HG03108 (cell line): Measurements from ENCODE around the gene MAP7.
"Not testable (repeated sequence)": the region's sequence is repeated elsewhere in the genome, so short reads cannot be mapped to it uniquely, and the experiment has no call there.

Experiments
- ATAC-seq: cut with Tn5 transposase; IDR thresholded peaks from one replicate; pipeline ENCODE4 v1.9.1; 2021; ENCODE audit warnings: moderate library complexity; ENCODE audit not compliant: unreplicated experiment

Gene MAP7

DNA sequence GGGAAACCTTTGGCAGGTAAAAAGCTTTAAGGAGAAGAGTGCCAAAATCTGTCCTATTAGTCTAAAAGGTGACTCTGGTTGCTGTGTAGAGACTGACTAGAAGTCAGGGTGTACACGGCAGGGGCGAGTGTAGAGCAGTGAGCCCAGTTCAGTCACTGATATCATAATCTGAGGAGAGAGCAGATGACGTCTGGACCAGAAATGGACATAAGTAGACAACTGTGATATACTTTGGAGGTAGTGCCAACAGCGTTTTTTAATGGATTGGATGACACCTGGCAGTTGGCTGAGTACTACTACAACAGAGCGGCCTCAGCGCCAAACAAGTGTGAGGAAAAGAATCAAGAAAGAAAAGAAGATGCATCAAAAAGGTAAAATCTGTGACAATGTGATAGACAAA, 76.0 kb downstream of the MAP7 start:
- no peak for ATAC-seq

DNA sequence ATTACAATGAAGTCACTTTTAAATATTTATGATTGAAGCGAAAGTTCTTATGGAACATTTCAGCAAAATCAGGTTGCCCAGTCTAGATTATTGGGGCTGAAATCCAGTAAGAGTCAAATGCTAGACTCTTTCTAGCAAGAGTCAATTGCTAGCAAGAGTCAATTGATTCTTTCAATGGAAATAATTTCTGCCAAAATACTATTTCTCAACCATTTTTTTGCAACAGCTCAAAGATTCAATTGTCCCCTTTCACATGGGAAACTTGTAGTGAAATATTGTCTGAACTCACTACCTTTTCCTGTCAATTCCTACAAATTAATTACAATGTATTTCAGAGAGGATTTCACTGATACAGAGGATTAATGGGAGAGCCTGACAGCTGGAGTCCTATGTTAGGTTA, 78.3 kb downstream of the MAP7 start:
- ATAC-seq: no peak

DNA sequence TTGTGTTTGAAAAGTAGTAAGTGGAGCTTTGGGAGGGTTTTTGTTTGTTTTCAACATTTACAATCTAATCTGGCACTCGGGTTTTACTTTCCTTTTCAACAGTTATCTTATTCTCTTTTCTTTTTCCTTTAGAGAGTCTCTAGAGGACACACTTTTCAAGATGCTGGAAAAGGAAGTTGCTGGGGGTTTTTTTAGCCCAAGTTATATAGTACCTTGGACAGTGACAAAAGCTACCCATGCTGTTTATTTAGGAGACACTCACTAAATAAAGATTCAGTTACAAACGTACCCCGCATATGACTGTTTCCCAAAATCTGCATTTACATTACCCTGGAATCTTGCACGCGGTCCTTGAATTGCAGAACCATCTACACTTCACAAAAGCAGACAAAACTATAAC, 78.8 kb downstream of the MAP7 start:
- ATAC-seq: no peak

DNA sequence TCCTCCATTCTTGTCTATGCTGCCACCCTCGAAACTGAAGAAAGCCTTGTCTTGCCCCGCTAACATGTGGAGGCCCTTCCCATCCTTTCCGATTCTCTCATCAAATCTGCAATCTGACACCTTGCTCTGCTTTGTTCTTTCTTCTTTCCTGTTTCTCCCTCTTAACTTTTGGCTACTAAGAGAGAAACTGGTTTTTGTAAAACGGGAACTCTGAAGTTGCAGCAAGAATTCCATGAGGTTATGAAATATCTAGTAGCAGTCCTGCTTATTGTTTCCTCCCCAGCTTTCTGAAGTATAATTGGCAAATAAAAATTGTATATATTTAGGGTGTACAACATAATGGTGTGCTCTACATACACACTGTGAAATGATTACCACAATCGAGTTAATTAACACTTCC, 80.2 kb downstream of the MAP7 start:
- no peak for ATAC-seq

DNA sequence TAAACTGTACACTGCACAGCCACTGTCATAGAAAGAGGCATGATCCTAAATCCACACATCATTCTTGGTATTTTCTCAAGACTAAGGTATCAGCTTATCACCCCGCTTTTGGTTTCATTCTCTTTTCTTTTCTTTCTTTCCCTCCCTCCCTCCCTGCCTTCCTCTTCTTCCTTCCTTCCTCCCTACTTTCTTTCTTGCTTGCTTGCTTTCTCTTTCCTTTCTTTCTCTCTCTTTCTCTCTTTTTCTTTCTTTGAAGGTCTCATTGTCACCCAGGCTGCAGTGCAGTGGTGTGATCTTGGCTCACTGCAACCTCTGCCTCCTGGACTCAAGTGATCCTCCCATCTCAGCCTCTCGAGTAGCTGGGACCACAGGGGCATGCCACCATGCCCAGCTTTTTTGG, 81.1 kb downstream of the MAP7 start:
- no peak for ATAC-seq

DNA sequence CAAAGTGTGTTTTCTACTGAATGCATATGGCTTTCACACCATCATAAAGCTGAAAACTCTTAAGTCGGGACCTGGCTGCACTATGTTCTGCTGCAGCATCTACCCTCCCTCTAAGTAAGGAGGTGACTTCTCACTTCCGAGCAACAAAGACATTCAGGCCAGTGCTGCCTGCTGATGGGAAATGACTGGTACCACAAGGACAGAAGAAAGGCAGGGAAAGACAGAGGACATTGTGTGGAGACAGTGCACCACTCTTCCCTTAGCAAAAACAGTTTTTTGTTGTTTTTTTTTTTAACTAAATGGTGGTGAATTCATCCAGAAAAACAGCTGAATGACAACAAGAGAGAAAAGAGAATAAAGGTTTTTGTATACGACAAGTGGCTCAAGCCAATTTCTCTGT, 81.5 kb downstream of the MAP7 start:
- no peak for ATAC-seq

DNA sequence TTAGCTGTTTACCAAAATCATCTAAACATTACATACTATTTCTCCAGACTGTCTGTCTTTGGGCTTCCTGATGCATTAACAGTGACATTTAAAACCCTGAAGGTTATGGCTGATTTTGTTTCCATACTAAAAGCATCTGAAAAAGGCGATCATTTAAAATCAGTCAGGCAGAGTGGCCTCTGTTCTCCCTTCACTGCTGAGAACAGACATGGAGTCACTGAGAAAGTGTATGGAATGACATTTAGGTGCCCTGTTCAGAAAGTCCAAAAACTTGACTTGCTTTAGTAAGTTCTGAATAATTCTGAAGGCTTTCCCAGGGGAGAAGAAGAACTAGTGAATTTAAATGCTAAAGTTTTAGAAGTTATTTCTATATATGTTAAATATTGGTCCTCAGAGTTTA, 83.0 kb downstream of the MAP7 start:
- no peak for ATAC-seq

DNA sequence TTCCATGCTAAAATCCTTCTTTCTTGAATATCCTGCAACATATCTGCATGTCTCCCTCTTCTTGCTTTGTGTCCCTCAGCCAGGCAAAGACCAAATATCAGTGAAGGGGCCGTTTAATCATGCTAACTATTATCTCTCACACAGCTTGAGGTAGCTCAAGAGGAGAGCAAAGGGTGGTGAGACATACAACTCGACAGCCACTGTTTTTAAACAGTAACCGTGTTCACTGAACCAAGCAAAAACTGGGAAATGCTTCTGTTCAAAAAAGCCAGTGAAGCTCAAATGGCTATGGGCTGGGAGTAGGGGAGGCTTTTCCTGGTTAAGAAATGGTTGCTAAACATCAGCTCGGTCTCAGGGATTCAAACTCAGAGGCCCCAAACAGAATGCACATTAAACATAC, 83.4 kb downstream of the MAP7 start:
- ATAC-seq: no peak

DNA sequence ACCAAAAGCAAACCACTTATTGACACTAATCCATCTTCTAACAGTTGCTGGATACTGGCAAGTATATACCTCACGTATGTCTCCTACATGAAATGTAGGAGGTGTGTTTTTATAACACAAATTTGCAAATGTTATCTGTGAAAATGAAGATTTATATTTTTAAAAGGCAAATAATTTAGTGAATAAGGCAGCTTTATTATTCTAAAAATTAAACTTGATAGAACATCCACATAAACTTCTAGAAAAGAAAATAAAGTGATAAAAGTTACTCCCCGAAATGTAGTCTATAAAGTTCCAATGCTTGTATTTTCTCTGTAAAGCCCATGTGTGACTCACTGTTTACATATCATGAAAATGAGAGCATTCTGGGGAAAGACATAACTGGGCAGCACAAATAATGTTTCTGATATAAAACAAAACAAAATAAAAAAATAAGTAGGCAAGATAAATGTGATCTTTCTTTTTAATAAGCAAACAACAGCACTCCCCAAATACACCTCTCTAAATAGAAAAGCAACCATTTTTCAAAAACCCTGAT, 84.4 kb downstream of the MAP7 start:
- ATAC-seq: no peak

DNA sequence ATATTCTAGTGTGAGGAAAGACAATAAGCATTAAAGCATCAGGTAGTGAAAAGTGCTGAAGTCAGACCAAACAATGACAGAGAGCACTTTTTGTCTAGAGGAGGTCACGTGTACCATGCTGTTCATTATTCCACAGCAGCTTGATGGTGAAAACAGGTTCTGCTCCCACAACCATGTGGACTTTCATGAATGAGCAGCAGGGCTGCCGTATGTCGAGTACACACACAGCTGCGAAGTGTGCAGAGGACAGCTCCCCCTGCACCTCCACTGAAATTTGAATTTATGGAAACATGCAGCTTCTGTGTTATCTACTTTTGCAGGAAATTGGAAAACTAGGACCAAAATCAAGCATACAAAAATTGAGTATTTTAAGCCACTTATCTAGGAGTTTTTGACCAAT, 85.3 kb downstream of the MAP7 start:
- no peak for ATAC-seq

DNA sequence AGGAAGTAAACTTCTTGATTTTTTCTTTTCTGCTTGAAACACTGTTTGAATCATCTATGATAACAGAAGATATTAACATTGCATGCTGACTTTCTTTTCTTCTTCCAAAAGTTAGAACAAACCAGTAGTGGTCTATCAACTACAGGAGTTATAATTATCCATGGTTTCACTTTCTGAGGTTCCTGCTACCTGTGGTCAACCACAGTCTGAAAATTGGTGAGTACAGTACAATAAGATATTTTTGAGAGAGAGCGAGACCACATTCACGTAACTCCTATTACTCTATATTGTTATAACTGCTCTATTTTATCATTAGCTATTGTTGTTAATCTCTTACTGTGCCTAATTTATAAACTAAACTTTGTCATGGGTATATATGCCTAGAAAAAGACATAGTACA, 86.1 kb downstream of the MAP7 start:
- ATAC-seq: no peak

DNA sequence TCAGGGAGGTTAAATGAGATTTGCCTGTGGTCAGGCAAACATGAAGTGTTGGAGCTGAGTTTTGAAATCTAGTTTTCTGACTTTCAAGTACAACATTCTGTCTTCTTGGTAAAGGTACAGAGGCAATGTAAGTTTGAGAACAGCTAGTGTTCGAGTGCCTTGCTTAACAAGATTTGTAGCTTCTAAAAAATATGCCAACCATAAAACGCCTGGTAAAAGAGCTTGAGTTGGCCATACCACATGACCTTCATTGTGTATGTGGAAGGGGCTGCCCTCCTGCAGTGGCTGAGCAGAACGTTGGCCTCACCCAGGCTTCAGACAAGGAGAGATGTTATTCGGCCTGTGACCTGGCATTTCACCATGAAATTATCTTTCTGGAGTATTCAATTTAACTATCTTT, 86.5 kb downstream of the MAP7 start:
- no peak for ATAC-seq

DNA sequence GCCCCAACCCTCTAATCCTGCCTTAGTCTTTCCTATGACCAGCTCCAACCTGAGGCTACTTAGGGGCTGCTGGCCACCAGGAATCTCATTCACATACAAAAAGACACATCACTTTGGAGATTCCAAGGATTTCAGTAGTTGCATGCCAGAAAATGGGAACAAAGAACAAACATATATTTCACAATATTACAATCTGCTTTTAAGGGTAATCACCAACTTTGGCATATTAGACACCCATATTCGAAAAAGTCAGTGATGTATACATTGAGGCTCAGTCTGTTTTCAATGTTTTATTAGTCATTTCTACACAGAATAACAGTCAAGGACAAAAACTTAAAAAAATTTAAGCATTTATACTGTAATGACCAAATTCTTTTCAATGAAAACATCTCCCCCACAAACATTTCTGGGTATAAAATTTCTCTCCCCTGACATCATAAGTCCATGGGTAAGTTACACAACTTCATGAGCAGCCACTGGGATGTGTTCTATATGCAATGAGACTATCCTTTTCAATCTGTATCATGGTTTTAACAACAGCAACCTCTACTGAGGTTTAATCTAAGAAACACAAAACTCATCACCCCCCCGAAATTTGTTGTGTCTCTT, 103.5 kb downstream of the MAP7 start:
- ATAC-seq: no peak

DNA sequence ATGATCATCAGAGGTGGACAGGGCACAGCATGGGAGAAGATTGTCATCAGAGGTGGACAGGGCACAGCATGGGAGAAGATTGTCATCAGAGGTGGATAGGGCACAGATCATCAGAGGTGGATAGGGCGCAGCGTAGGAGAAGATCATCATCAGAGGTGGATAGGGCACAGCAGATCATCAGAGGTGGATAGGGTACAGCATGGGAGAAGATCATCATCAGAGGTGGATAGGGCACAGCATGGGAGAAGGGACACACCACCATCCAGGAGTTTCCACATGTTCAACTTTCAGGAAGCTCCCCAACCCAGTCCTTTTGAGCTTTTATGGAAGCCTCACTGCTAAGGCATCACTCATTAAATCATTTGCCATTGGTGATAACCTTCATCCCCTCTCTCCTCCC, 104.1 kb downstream of the MAP7 start:
- no peak for ATAC-seq

DNA sequence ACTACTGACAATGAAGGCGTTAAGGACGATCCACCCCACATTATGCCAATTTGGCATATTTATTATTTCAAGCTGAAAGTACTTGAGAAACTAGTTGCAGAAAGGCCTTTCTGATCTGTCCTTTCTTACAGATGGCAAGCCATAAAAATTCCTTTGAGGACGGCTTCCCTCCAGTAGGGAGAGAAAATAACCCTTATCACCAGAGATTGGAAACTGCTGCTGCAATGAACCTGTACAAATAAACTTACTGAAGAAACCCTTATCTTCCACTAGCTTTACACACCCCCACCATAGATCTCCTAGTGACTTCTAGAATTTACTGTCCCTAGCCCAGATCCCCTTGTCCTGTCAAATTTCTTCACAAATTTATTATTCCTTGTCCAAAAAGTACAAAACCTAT, 105.2 kb downstream of the MAP7 start:
- ATAC-seq: no peak

DNA sequence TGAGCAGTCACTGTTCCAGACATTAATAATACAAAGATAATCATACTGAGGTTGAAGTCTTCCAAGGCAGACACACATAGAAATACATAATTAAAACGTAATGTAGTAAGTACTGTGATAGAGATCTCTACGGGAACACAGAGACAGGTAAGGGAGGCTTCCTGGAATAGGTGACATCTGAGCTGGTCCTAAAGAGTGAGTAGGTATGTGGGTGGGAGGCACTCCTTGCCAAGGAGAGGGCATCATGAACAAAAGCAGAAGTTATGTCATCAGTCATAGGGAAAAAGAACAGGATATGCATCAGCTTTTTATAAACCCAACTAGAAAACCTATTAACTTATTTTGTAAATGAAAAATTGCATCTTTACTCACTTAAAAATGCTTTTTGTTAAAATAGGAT, 110.0 kb downstream of the MAP7 start:
- ATAC-seq: no peak

DNA sequence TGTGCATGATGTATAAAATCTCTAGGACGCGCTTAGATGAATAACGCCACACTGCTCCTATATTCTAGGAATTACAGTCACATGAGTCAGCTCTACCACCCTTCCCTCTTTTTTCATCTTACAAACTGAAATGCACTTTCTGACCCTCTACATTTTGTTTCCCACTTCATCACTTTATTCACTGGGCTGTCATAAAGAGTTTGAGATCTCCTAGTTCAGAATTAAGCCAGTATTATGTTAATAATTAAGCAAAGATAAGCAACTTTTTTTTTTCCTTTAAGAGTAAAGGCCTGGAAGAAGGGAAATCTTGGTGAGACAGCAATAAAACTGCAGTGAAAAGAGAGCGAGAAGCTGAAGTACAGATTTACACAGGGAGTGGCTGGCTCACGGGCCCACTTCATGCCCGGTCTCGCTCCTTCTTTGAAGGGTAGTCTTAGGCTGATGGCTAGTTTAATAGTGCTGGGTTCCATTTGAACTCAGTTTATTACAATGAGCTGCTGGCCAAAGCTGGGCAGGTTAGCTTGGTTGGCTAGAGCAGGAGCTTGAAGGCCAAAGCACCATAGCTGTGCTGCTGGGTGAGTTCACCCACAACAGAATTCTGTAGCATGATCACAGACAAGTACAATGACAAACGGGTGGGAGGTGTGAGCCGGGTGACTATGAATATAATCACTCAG, 110.6 kb downstream of the MAP7 start:
- no peak for ATAC-seq

DNA sequence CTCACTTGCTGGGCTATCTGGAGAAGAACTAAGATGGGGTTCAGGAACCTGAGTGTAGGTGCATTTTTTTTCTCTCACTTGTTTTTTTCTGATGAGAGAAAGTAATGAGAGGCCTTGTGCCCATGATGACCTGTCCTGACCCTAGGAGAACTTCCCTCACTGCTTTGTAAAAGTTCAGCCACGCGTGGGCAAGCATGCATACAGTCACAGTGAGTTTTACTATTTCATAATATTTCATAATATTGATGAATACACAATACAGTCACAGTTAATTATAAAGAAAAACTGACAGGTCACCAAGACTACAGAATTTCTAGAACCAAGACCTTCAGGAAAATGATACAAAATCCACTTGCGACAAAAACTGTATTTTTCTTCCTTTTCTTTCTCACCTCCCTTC, 111.8 kb downstream of the MAP7 start:
- ATAC-seq: no peak

DNA sequence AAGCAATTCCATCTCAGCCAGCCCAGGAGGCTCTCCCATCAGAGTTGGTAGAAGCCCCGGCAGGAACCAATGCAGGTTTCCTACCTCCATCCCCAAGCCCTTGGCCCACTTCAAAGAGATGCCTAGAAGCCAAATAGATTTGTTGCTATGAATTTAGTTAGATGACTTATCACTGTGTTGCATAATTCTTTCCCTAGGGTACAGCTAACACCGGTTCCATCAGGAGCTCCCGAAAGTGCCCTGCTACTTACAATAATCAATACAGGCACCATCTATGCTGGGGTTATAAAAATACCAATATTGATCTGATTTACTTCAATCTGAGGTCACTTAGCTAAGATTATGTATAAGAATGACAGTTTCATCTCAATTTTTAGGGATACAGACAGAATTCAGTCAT, 113.0 kb downstream of the MAP7 start:
- ATAC-seq: no peak

DNA sequence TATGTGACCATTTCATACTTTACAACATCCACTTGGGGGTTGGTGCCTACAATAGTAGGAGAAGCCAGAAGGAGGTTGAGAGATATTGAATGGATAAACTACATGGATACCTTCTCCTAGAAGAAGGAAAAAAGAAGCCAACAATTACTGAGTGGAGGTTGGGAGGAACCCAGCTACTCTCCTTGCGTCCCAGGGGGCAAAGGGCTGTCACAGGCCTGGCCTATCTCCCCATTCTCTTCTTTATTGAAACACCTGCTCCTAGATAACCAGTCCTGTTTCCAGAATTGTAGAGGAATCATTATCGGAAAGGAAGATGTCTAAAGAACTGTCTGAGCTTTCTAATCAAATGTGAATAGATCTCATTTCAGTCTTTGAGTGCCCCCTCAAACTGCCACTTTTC, 115.1 kb downstream of the MAP7 start:
- no peak for ATAC-seq

DNA sequence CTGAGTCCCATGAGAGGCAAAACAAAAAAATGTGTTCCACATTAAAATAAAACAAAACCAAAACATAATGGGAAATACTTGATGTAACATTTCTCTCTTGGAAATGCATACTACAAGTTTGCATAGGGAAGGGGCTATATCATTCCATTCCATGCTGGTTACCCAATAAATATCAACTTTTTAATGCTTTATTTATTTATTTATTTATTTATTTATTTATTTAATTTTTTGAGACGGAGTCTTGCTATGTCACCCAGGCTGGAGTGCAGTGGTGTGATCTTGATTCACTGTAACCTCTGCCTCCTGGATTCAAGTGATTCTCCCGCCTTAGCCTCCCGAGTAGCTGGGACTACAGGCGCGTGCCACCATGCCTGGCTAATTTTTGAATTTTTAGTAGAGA, 118.9 kb downstream of the MAP7 start:
- not testable (repeated sequence) for ATAC-seq

DNA sequence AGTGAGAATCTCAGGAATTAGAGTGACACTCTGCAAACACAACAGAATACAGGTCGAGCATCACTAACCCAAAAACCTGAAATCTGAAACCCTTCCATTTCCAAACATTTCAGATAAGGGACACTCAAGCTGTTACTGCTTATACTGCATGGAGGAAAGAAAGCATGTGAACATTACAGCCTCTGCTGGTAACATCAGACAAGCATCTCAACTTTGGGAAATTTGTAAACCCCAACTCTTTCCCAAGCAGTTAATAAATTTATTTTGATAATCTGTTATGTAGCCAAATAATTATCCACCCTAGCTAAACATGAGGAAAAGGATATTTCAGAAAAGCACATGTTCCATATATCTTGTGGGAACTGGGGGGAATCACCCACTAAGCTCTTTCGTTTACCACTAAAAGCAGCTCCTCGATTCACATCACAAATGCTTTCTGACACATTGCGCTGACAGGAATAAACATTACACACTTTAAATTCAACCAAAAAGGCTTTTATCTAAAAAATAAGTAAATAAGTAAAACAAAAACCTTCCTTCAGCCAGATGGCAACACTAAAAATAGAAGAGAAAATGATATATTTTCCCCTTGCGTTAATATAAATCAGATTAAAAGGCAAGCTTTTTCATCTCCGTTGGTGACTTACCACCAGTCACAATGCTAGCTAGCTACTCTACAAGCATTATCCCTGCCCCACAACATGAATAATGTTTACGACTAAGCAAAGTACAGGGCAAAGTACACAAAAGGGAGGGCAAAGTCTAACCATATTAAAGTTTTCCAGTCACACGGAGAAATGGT, 120.8 kb downstream of the MAP7 start:
- no peak for ATAC-seq
